H1 (cell line): ENCODE results near the gene PTTG1IP. TPM values are rescaled to one million over a fixed set of nuclear protein-coding genes. Genes with fewer than 3 reads are reported as not detected.

Source experiments
- CTCF ChIA-PET: fragments of 300-600 bp; sonication (Branson Sonifier 250); formaldehyde crosslinking; loops from one replicate; lab custom pipeline; 2021; ENCODE audit not compliant: partially characterized antibody; lab: Charles Lee
- POLR2A ChIA-PET: fragments of 300-600 bp; sonication (Branson Sonifier 250); formaldehyde crosslinking; loops from one replicate; lab custom pipeline; 2021; ENCODE audit warnings: inconsistent platforms; ENCODE audit not compliant: partially characterized antibody; lab: Charles Lee
- DNase-seq, 2 experiments: peaks; one replicate each; pipeline versions ENCODE4 v3.0.0 to v3.0.0-alpha.2; 2010 to 2022; ENCODE audit warnings: low spot score in 2 of 2, low read depth in 1 of 2, mixed read lengths in 1 of 2
- FAIRE-seq: peaks from 2 replicates; lab custom pipeline; 2011; peaks lifted over from hg19 to GRCh38; lab: Jason Lieb, UNC
- H2AFZ ChIP-seq: 2 replicates; pipeline ENCODE4 v1.8.1; 2012; ENCODE audit warnings: low read length, inconsistent platforms
- H2AK5ac ChIP-seq: 2 replicates; pipeline ENCODE4 v1.6.1; 2013; ENCODE audit warnings: low read depth, low read length
- H2BK120ac ChIP-seq: replicated peaks from 2 replicates; pipeline ENCODE3; 2013; ENCODE audit warnings: low read depth, low read length, inconsistent platforms
- H2BK12ac ChIP-seq: 2 replicates; pipeline ENCODE4 v1.6.1; 2013; ENCODE audit warnings: low read depth, low read length
- H2BK15ac ChIP-seq: 2 replicates; pipeline ENCODE4 v1.6.1; 2013; ENCODE audit warnings: low read length
- H2BK20ac ChIP-seq: 2 replicates; pipeline ENCODE4 v1.6.1; 2013; ENCODE audit warnings: low read length
- H2BK5ac ChIP-seq: 2 replicates; pipeline ENCODE4 v1.6.1; 2013; ENCODE audit warnings: low read depth, low read length
- H3K14ac ChIP-seq: 2 replicates; pipeline ENCODE4 v1.6.1; 2013; ENCODE audit warnings: inconsistent platforms; ENCODE audit not compliant: insufficient read length
- H3K18ac ChIP-seq: 2 replicates; pipeline ENCODE4 v1.6.1; 2013; ENCODE audit warnings: low read length; ENCODE audit errors: extremely low read depth
- H3K23ac ChIP-seq: 2 replicates; pipeline ENCODE4 v1.6.1; 2013; ENCODE audit warnings: inconsistent platforms; ENCODE audit not compliant: insufficient read length
- H3K23me2 ChIP-seq: 2 replicates; pipeline ENCODE4 v1.6.1; 2013; ENCODE audit warnings: low read depth, low read length
- H3K27ac ChIP-seq: 2 replicates; pipeline ENCODE4 v1.6.1; 2011; ENCODE audit warnings: low read depth, low read length, inconsistent platforms
- H3K27me3 ChIP-seq, 4 experiments: replicated peaks in 1 of 4; 1 replicate in 1 of 4; 2 replicates in 3 of 4; pipeline versions ENCODE4 v1.6.1 to v1.8.1; 2011 to 2013; ENCODE audit warnings: low read length in 3 of 4, mild to moderate bottlenecking in 3 of 4, inconsistent platforms in 2 of 4, mixed read lengths in 2 of 4, moderate library complexity in 1 of 4; ENCODE audit not compliant: control insufficient read depth in 3 of 4, insufficient read depth in 3 of 4; ENCODE audit errors: extremely low read depth in 1 of 4
- H3K36me3 ChIP-seq, 4 experiments: 2 replicates each; pipeline versions ENCODE4 v1.6.1 to v1.8.1; 2011 to 2013; ENCODE audit warnings: mild to moderate bottlenecking in 4 of 4, low read length in 3 of 4, moderate library complexity in 2 of 4, control low read depth in 1 of 4, inconsistent platforms in 1 of 4; ENCODE audit not compliant: insufficient read depth in 4 of 4, control insufficient read depth in 2 of 4
- H3K4ac ChIP-seq: replicated peaks from 2 replicates; pipeline ENCODE3; 2013; ENCODE audit warnings: low read length, low read depth, mixed read lengths, inconsistent platforms; ENCODE audit not compliant: insufficient read length
- H3K4me1 ChIP-seq, 4 experiments: replicated peaks in 1 of 4; 1 replicate in 1 of 4; 2 replicates in 3 of 4; pipeline versions ENCODE4 v1.6.1 to v1.8.1; 2011 to 2013; ENCODE audit warnings: low read length in 3 of 4, inconsistent platforms in 2 of 4, mixed read lengths in 1 of 4; ENCODE audit not compliant: insufficient read depth in 4 of 4, control insufficient read depth in 3 of 4
- H3K4me2 ChIP-seq, 2 experiments: 2 replicates each; pipeline versions ENCODE4 v1.6.1 to v1.8.1; 2011 to 2013; ENCODE audit warnings: low read depth in 2 of 2, low read length in 2 of 2, control low read depth in 1 of 2, inconsistent platforms in 1 of 2, mild to moderate bottlenecking in 1 of 2; ENCODE audit not compliant: insufficient read depth in 1 of 2
- H3K4me3 ChIP-seq, 4 experiments: fragments of 200-600, 300-600 bp in 1 of 4; sonication (generic), shearing (Covaris generic), sonication (Bioruptor Twin) in 1 of 4; 2 replicates each; pipeline versions ENCODE4 v1.5.1 to v1.8.1; 2011 to 2016; ENCODE audit warnings: low read length in 4 of 4, low read depth in 3 of 4, control low read depth in 2 of 4, inconsistent platforms in 2 of 4, mild to moderate bottlenecking in 2 of 4, mixed read lengths in 1 of 4, moderate library complexity in 1 of 4; ENCODE audit not compliant: insufficient read depth in 2 of 4; ENCODE audit errors: extremely low read depth in 1 of 4
- H3K56ac ChIP-seq: replicated peaks from 2 replicates; pipeline ENCODE3; 2013; ENCODE audit warnings: low read depth, mild to moderate bottlenecking, mixed read lengths, low read length, inconsistent platforms; ENCODE audit not compliant: insufficient read length
- H3K79me1 ChIP-seq: 2 replicates; pipeline ENCODE4 v1.6.1; 2013; ENCODE audit warnings: low read depth, low read length, control low read depth
- H3K79me2 ChIP-seq, 2 experiments: 2 replicates each; pipeline versions ENCODE4 v1.6.1 to v1.8.1; 2012 to 2013; ENCODE audit warnings: low read length in 2 of 2, mild to moderate bottlenecking in 2 of 2, inconsistent platforms in 1 of 2; ENCODE audit not compliant: insufficient read depth in 2 of 2, control insufficient read depth in 1 of 2
- H3K9ac ChIP-seq, 4 experiments: replicated peaks in 1 of 4; 1 replicate in 1 of 4; 2 replicates in 3 of 4; pipeline versions ENCODE4 v1.6.1 to v1.8.1; 2011 to 2013; ENCODE audit warnings: low read depth in 3 of 4, low read length in 3 of 4, control low read depth in 2 of 4, mild to moderate bottlenecking in 2 of 4, moderate library complexity in 2 of 4, inconsistent platforms in 1 of 4; ENCODE audit errors: extremely low read depth in 1 of 4
- H3K9me3 ChIP-seq, 2 experiments: 2 replicates each; pipeline versions ENCODE4 v1.6.1 to v1.8.1; 2012 to 2013; ENCODE audit warnings: mild to moderate bottlenecking in 2 of 2, moderate library complexity in 2 of 2, control low read depth in 1 of 2, inconsistent platforms in 1 of 2, low read depth in 1 of 2, low read length in 1 of 2, mixed read lengths in 1 of 2; ENCODE audit not compliant: insufficient read depth in 2 of 2
- H4K20me1 ChIP-seq, 2 experiments: replicated peaks in 1 of 2; 2 replicates each; pipeline versions ENCODE3 to v1.8.1; 2011 to 2013; ENCODE audit warnings: inconsistent platforms in 2 of 2, low read length in 2 of 2, mild to moderate bottlenecking in 1 of 2; ENCODE audit not compliant: insufficient read depth in 2 of 2, control insufficient read depth in 1 of 2
- H4K5ac ChIP-seq: 2 replicates; pipeline ENCODE4 v1.6.1; 2013; ENCODE audit warnings: low read length, low read depth, mixed read lengths, inconsistent platforms; ENCODE audit not compliant: insufficient read length
- H4K8ac ChIP-seq: 2 replicates; pipeline ENCODE4 v1.8.0; 2013; ENCODE audit warnings: mild to moderate bottlenecking, moderate library complexity, low read length, inconsistent platforms; ENCODE audit not compliant: insufficient read depth; ENCODE audit errors: extremely low read depth
- H4K91ac ChIP-seq: replicated peaks from 2 replicates; pipeline ENCODE3; 2013; ENCODE audit warnings: low read length, mixed read lengths, inconsistent platforms; ENCODE audit not compliant: insufficient read length
- NANOG ChIP-seq: IDR thresholded peaks from 2 replicates; pipeline ENCODE4 v1.6.1; 2011; ENCODE audit warnings: low read length, low read depth, mild to moderate bottlenecking, inconsistent platforms; ENCODE audit not compliant: insufficient read depth, poor library complexity, severe bottlenecking
- WGBS, 2 experiments: shearing (Covaris generic) in 1 of 2; methylation state at CpG; one replicate each; pipeline versions ENCODE4 v1.1.6 to v1.1.7; 2013 to 2015; ENCODE audit warnings: low lambda C conversion rate in 2 of 2, mixed read lengths in 2 of 2, inconsistent platforms in 1 of 2, low coverage in 1 of 2, missing lambda C conversion rate in 1 of 2; ENCODE audit not compliant: insufficient replicate concordance in 2 of 2, insufficient coverage in 1 of 2, insufficient read length in 1 of 2; ENCODE audit errors: extremely low coverage in 1 of 2, missing lambda C conversion rate in 1 of 2; 5-methylcytosine and 5-hydroxymethylcytosine counted together
- polyA plus RNA-seq, 7 experiments: library from polyadenylated mRNA; depleted of rRNA in 3 of 7; stranded (reverse) in 5 of 7; unstranded in 2 of 7; fragments of >200 nt in 5 of 7; fragments of 200-250 nt in 2 of 7; gene quantifications; 1 replicate in 5 of 7; 2 replicates in 1 of 7; 4 replicates in 1 of 7; pipeline versions ENCODE4 v1.2.1 to v1.2.3, GENCODE V29; 2011 to 2013; ENCODE audit warnings: missing spikeins in 2 of 7, mixed read lengths in 2 of 7
- total RNA-seq: library from RNA; stranded (reverse); fragmentation: NEBNext Ultra II Directional; extraction: Animal tissue kit (Norgen Biotek cat#: 25700); gene quantifications from 2 replicates; pipeline ENCODE4 v1.2.1, GENCODE V29; 2021

Gene PTTG1IP
- total and polyA plus RNA-seq, 2 of the 8 experiments (the other 6 are each of a cell fraction or from before 2014, with no cell fraction given): 90.8 to 130 TPM

- H3K4me2 ChIP-seq: no peak overlapping the region
- no peak overlapping the region for H3K14ac ChIP-seq
- no peak overlapping the region for H2BK120ac ChIP-seq
- TF ChIP-seq NANOG: no peak
- H3K27me3 ChIP-seq: no peaks in the 10 kb centered on the region
- no peak overlapping the region for H3K23ac ChIP-seq
- H3K27ac ChIP-seq: no peak overlapping the region
- peaks cover 0 to 24% (median 15%) of the 10 kb centered on the region in 4 experiments; a peak in 5 of 8 replicates for H3K36me3 ChIP-seq
- no peak overlapping the region for H4K5ac ChIP-seq
- no peak overlapping the region for H2AFZ ChIP-seq
- H4K8ac ChIP-seq: no peak overlapping the region
- H3K4me1 ChIP-seq: peaks cover 0 to 8% (median 1%) of the 10 kb centered on the region in 4 experiments; a peak in 3 of 7 replicates
- H3K4me3 ChIP-seq: no peak overlapping the region
- no peak overlapping the region for H3K9ac ChIP-seq
- H3K79me2 ChIP-seq: peaks cover 8 to 17% of the 10 kb centered on the region in 2 experiments
- no peak overlapping the region for H2BK20ac ChIP-seq
- H3K18ac ChIP-seq: no peak overlapping the region
- H4K20me1 ChIP-seq: peaks cover 6% of the 10 kb centered on the region in 2 experiments
- no peak overlapping the region for H2AK5ac ChIP-seq
- WGBS, 2 experiments: 94% methylated on average over 6 of the region's 6 CpGs; no CpG with 5 or more reads in 1 of the 2 experiments
- H3K79me1 ChIP-seq: 0 out of 2 replicates have a peak, but pooled peaks cover 2% of the 10 kb centered on the region
- CTCF ChIA-PET: interaction anchor here (1.0 to 3.1 kb wide), 4 partner anchors 11 to 317 kb away, joined by 3 to 12 read pairs (median 3); no protein-coding TSS in a partner anchor
- no peak overlapping the region for H4K91ac ChIP-seq
- no peak overlapping the region for H2BK12ac ChIP-seq
- no peaks in the 10 kb centered on the region for H3K9me3 ChIP-seq
- POLR2A ChIA-PET: interaction anchor here (0.8 to 8.0 kb wide), 6 partner anchors 10 to 60 kb away, joined by 3 to 72 read pairs (median 4); no protein-coding TSS in a partner anchor
- FAIRE-seq (no peak), DNase-seq (no peak)
- peaks cover 5% of the 10 kb centered on the region for H3K23me2 ChIP-seq
- H2BK15ac ChIP-seq: no peak overlapping the region
- no peak overlapping the region for H3K4ac ChIP-seq
- no peak overlapping the region for H2BK5ac ChIP-seq
- H3K56ac ChIP-seq: no peak overlapping the region
Measured at GRCh38 chr21:44804762-44805161, 68.7 kb downstream of the PTTG1IP start.
